KMS-11 (cell line): ENCODE data around the gene KCTD15.

Experiments used
- H2AFZ ChIP-seq: fragments of 200-600 bp; sonication (generic); 2 replicates; pipeline ENCODE4 v1.6.1; 2016; ENCODE audit warnings: antibody characterized with exemption, mixed run types, low read depth
- H3K27ac ChIP-seq: fragments of 200-600 bp; sonication (generic); 2 replicates; pipeline ENCODE4 v1.6.1; 2016; ENCODE audit warnings: mild to moderate bottlenecking, mixed run types
- H3K27me3 ChIP-seq: fragments of 200-600 bp; sonication (generic); 2 replicates; pipeline ENCODE4 v1.6.1; 2017; ENCODE audit warnings: mild to moderate bottlenecking, low read depth, mixed run types, moderate library complexity; ENCODE audit not compliant: insufficient read depth
- H3K36me3 ChIP-seq: fragments of 200-600 bp; sonication (generic); 2 replicates; pipeline ENCODE4 v1.6.1; 2017; ENCODE audit warnings: mild to moderate bottlenecking, mixed run types; ENCODE audit not compliant: insufficient read depth
- H3K4me1 ChIP-seq: fragments of 200-600 bp; sonication (generic); 2 replicates; pipeline ENCODE4 v1.6.1; 2016; ENCODE audit warnings: mild to moderate bottlenecking, low read depth, mixed run types; ENCODE audit not compliant: poor library complexity, severe bottlenecking
- H3K4me2 ChIP-seq: fragments of 200-600 bp; sonication (generic); 2 replicates; pipeline ENCODE4 v1.7.0; 2016; ENCODE audit warnings: mild to moderate bottlenecking, mixed run types
- H3K4me3 ChIP-seq: fragments of 200-600 bp; sonication (generic); IDR thresholded peaks from 2 replicates; pipeline ENCODE4 v1.6.1; 2017; ENCODE audit warnings: low read depth, low read length, mixed read lengths; ENCODE audit not compliant: insufficient read depth
- H3K79me2 ChIP-seq: fragments of 200-600 bp; sonication (generic); 2 replicates; pipeline ENCODE4 v1.6.1; 2016; ENCODE audit warnings: low read depth, mixed run types; ENCODE audit not compliant: insufficient read depth
- H3K9ac ChIP-seq: fragments of 200-600 bp; sonication (generic); 2 replicates; pipeline ENCODE4 v1.6.1; 2016; ENCODE audit warnings: mild to moderate bottlenecking, mixed run types
- H4K20me1 ChIP-seq: fragments of 200-600 bp; sonication (generic); 2 replicates; pipeline ENCODE4 v1.6.1; 2016; ENCODE audit warnings: mild to moderate bottlenecking, mixed run types; ENCODE audit not compliant: insufficient read depth
- CTCF ChIP-seq: fragments of 200-600 bp; sonication (generic); conservative IDR thresholded peaks from 2 replicates; pipeline ENCODE4 v1.6.1; 2017; ENCODE audit warnings: low read depth, mild to moderate bottlenecking, antibody characterized with exemption, low read length, moderate library complexity, mixed read lengths

Gene KCTD15

GRCh38 chr19:33805840-33806433, 9.3 kb downstream of the KCTD15 start:
- Histone ChIP-seq H3K27ac (no peak overlapping the region), H3K79me2 (no peaks in the 10 kb centered on the region), H3K27me3 (no peaks in the 10 kb centered on the region), H3K4me2 (no peak overlapping the region), H2AFZ (no peak overlapping the region), H4K20me1 (no peaks in the 10 kb centered on the region), H3K4me3 (no peak overlapping the region), H3K36me3 (0 out of 2 replicates have a peak, but pooled peaks cover 6% of the 10 kb centered on the region), H3K4me1 (no peaks in the 10 kb centered on the region), H3K9ac (no peak overlapping the region)
- no peak for TF ChIP-seq CTCF

- no peak for TF ChIP-seq CTCF
- no peaks in the 10 kb centered on the region for H3K4me1 ChIP-seq
- no peak overlapping the region for H3K4me2 ChIP-seq
- no peak overlapping the region for H3K27ac ChIP-seq
- 0 out of 2 replicates have a peak, but pooled peaks cover 1% of the 10 kb centered on the region for H3K36me3 ChIP-seq
- H3K9ac ChIP-seq: no peak overlapping the region
- H3K79me2 ChIP-seq: no peaks in the 10 kb centered on the region
- no peak overlapping the region for H2AFZ ChIP-seq
- H4K20me1 ChIP-seq: no peaks in the 10 kb centered on the region
- H3K4me3 ChIP-seq: no peak overlapping the region
- no peaks in the 10 kb centered on the region for H3K27me3 ChIP-seq
Measured at GRCh38 chr19:33806434-33806881, 9.8 kb downstream of the KCTD15 start.

- Histone ChIP-seq H3K4me3 (no peak overlapping the region), H3K4me2 (no peak overlapping the region), H3K36me3 (no peaks in the 10 kb centered on the region), H3K4me1 (no peaks in the 10 kb centered on the region), H3K9ac (no peak overlapping the region), H3K79me2 (no peaks in the 10 kb centered on the region), H3K27ac (no peak overlapping the region), H2AFZ (no peak overlapping the region), H4K20me1 (no peaks in the 10 kb centered on the region), H3K27me3 (no peaks in the 10 kb centered on the region)
- TF ChIP-seq CTCF: no peak
Measured at GRCh38 chr19:33808399-33808798, 11.7 kb downstream of the KCTD15 start.

GRCh38 chr19:33809960-33810359, 13.3 kb downstream of the KCTD15 start:
- no peaks in the 10 kb centered on the region for H3K4me1 ChIP-seq
- no peaks in the 10 kb centered on the region for H3K36me3 ChIP-seq

More at GRCh38 chr19:33809960-33810359, 13.3 kb downstream of the KCTD15 start:
- Histone ChIP-seq H3K27ac (no peak overlapping the region), H3K4me2 (no peak overlapping the region), H4K20me1 (no peaks in the 10 kb centered on the region), H3K4me3 (no peak overlapping the region), H3K27me3 (no peaks in the 10 kb centered on the region), H3K79me2 (no peaks in the 10 kb centered on the region), H3K9ac (no peak overlapping the region), H2AFZ (no peak overlapping the region)
- TF ChIP-seq CTCF: no peak
